H9 (cell line): ENCODE data around the gene MDH2. TPM values are rescaled to one million over a fixed set of nuclear protein-coding genes. Genes with fewer than 3 reads are reported as not detected.
"Not testable (repeated sequence)": the region's sequence is repeated elsewhere in the genome, so short reads cannot be mapped to it uniquely, and the experiment has no call there.

Experiments
- DNase-seq: peaks from one replicate; pipeline ENCODE4 v3.0.0-alpha.2; 2017
- H2AFZ ChIP-seq: one replicate; pipeline ENCODE4 v1.6.1; 2013; ENCODE audit warnings: mild to moderate bottlenecking, low read length, control low read depth, moderate library complexity
- H2AK5ac ChIP-seq: 2 replicates; pipeline ENCODE4 v1.6.1; 2013; ENCODE audit warnings: low read length, control low read depth, mixed read lengths; ENCODE audit not compliant: insufficient read length
- H2BK120ac ChIP-seq: one replicate; pipeline ENCODE4 v1.6.1; 2013; ENCODE audit warnings: low read depth, mild to moderate bottlenecking, low read length, control low read depth, inconsistent platforms; ENCODE audit not compliant: poor library complexity, severe bottlenecking
- H2BK12ac ChIP-seq: 2 replicates; pipeline ENCODE4 v1.6.1; 2013; ENCODE audit warnings: low read length, control low read depth, mixed read lengths, low read depth; ENCODE audit not compliant: insufficient read length
- H2BK15ac ChIP-seq: 2 replicates; pipeline ENCODE4 v1.6.1; 2013; ENCODE audit warnings: low read depth, low read length, control low read depth
- H2BK20ac ChIP-seq: one replicate; pipeline ENCODE4 v1.6.1; 2013; ENCODE audit warnings: low read depth, mild to moderate bottlenecking, low read length, control low read depth, inconsistent platforms; ENCODE audit not compliant: poor library complexity, severe bottlenecking
- H2BK5ac ChIP-seq: 2 replicates; pipeline ENCODE4 v1.6.1; 2013; ENCODE audit warnings: low read length, control low read depth, mixed read lengths; ENCODE audit not compliant: insufficient read length
- H3K14ac ChIP-seq: 2 replicates; pipeline ENCODE4 v1.6.1; 2013; ENCODE audit warnings: low read length, control low read depth; ENCODE audit not compliant: insufficient read depth
- H3K18ac ChIP-seq: 2 replicates; pipeline ENCODE4 v1.6.1; 2013; ENCODE audit warnings: low read depth, mild to moderate bottlenecking, mixed read lengths, low read length, control low read depth; ENCODE audit not compliant: insufficient read length
- H3K23ac ChIP-seq: 2 replicates; pipeline ENCODE4 v1.6.1; 2013; ENCODE audit warnings: low read length, control low read depth, mixed read lengths, low read depth; ENCODE audit not compliant: insufficient read length
- H3K23me2 ChIP-seq: 2 replicates; pipeline ENCODE4 v1.6.1; 2013; ENCODE audit warnings: low read depth, mild to moderate bottlenecking, mixed read lengths, low read length, control low read depth; ENCODE audit not compliant: insufficient read length, poor library complexity, severe bottlenecking
- H3K27ac ChIP-seq: 2 replicates; pipeline ENCODE4 v1.5.1; 2013; ENCODE audit warnings: low read length, control low read depth, mixed read lengths, low read depth; ENCODE audit not compliant: insufficient read length
- H3K27me3 ChIP-seq: 2 replicates; pipeline ENCODE4 v1.6.1; 2013; ENCODE audit warnings: low read length, control low read depth, inconsistent platforms; ENCODE audit not compliant: insufficient read depth
- H3K4ac ChIP-seq: 2 replicates; pipeline ENCODE4 v1.6.1; 2013; ENCODE audit warnings: low read depth, mild to moderate bottlenecking, control low read depth, inconsistent platforms, low read length, moderate library complexity
- H3K4me1 ChIP-seq: 2 replicates; pipeline ENCODE4 v1.6.1; 2013; ENCODE audit warnings: low read length, control low read depth, inconsistent platforms; ENCODE audit not compliant: insufficient read depth
- H3K4me2 ChIP-seq: 2 replicates; pipeline ENCODE4 v1.6.1; 2013; ENCODE audit warnings: low read length, control low read depth, mixed read lengths; ENCODE audit not compliant: insufficient read length, insufficient read depth
- H3K56ac ChIP-seq: 2 replicates; pipeline ENCODE4 v1.6.1; 2013; ENCODE audit warnings: low read depth, mild to moderate bottlenecking, mixed read lengths, low read length, control low read depth; ENCODE audit not compliant: insufficient read length
- H3K79me1 ChIP-seq: 2 replicates; pipeline ENCODE4 v1.6.1; 2013; ENCODE audit warnings: low read depth, mild to moderate bottlenecking, moderate library complexity, low read length, control low read depth, inconsistent platforms; ENCODE audit not compliant: insufficient read depth, poor library complexity, severe bottlenecking
- H3K79me2 ChIP-seq: 2 replicates; pipeline ENCODE4 v1.6.1; 2013; ENCODE audit warnings: low read length, control low read depth, inconsistent platforms; ENCODE audit not compliant: insufficient read depth
- H3K9ac ChIP-seq: 2 replicates; pipeline ENCODE4 v1.6.1; 2013; ENCODE audit warnings: low read length, control low read depth, mixed read lengths; ENCODE audit not compliant: insufficient read length; ENCODE audit errors: extremely low read depth
- H3K9me3 ChIP-seq: one replicate; pipeline ENCODE4 v1.6.1; 2013; ENCODE audit warnings: low read depth, low read length, inconsistent platforms; ENCODE audit not compliant: control insufficient read depth
- H3T11ph ChIP-seq: one replicate; pipeline ENCODE4 v1.6.1; 2013; ENCODE audit warnings: mild to moderate bottlenecking, low read length, control low read depth, inconsistent platforms
- H4K20me1 ChIP-seq: one replicate; pipeline ENCODE4 v1.6.1; 2013; ENCODE audit not compliant: control insufficient read depth, insufficient read length, insufficient read depth
- H4K5ac ChIP-seq: 2 replicates; pipeline ENCODE4 v1.6.1; 2013; ENCODE audit warnings: low read depth, mild to moderate bottlenecking, mixed read lengths, low read length, control low read depth; ENCODE audit not compliant: insufficient read length
- H4K8ac ChIP-seq: replicated peaks from 2 replicates; pipeline ENCODE4 v1.6.1; 2013; ENCODE audit warnings: low read length, control low read depth, mixed read lengths, low read depth; ENCODE audit not compliant: insufficient read length
- H4K91ac ChIP-seq: 2 replicates; pipeline ENCODE4 v1.6.1; 2013; ENCODE audit warnings: low read depth, mild to moderate bottlenecking, moderate library complexity, mixed read lengths, low read length, control low read depth; ENCODE audit not compliant: insufficient read length
- H3K27ac Mint-ChIP-seq, 3 experiments: 2 replicates in 2 of 3; 3 replicates in 1 of 3; pipeline ENCODE4 v1.8.0; 2020 to 2021; ENCODE audit warnings: mixed read lengths in 3 of 3, mild to moderate bottlenecking in 1 of 3, moderate library complexity in 1 of 3
- H3K27me3 Mint-ChIP-seq: 2 replicates; pipeline ENCODE4 v1.8.0; 2021; ENCODE audit warnings: low read depth, mild to moderate bottlenecking, moderate library complexity, mixed read lengths
- H3K36me3 Mint-ChIP-seq, 3 experiments: 2 replicates in 2 of 3; 3 replicates in 1 of 3; pipeline ENCODE4 v1.8.0; 2020 to 2021; ENCODE audit warnings: low read depth in 3 of 3, mixed read lengths in 3 of 3; ENCODE audit not compliant: insufficient read depth in 1 of 3
- H3K4me1 Mint-ChIP-seq, 2 experiments: 2 replicates each; pipeline ENCODE4 v1.8.0; 2020; ENCODE audit warnings: mixed read lengths in 2 of 2
- H3K4me3 Mint-ChIP-seq, 2 experiments: 2 replicates in 1 of 2; 3 replicates in 1 of 2; pipeline ENCODE4 v1.8.0; 2020 to 2021; ENCODE audit warnings: mild to moderate bottlenecking in 2 of 2, mixed read lengths in 2 of 2, moderate library complexity in 1 of 2
- H3K9me3 Mint-ChIP-seq, 2 experiments: 2 replicates in 1 of 2; 3 replicates in 1 of 2; pipeline ENCODE4 v1.8.0; 2020; ENCODE audit warnings: mild to moderate bottlenecking in 2 of 2, mixed read lengths in 2 of 2, moderate library complexity in 1 of 2
- CTCF ChIP-seq: fragments of 200-600 bp; sonication (generic); conservative IDR thresholded peaks from 3 replicates; pipeline ENCODE4 v1.8.0; 2021; ENCODE audit warnings: antibody characterized with exemption, mild to moderate bottlenecking
- WGBS: extraction: QIAGEN DNeasy Blood & Tissue Kit; methylation state at CpG from one replicate; pipeline ENCODE4 v1.1.7; 2013; ENCODE audit warnings: missing lambda C conversion rate, low lambda C conversion rate, mixed read lengths; ENCODE audit not compliant: insufficient read length; ENCODE audit errors: extremely low coverage; 5-methylcytosine and 5-hydroxymethylcytosine counted together
- total RNA-seq: library from RNA; stranded (reverse); gene quantifications from 2 replicates; pipeline ENCODE4 v1.2.1, GENCODE V29; 2021

Gene MDH2
- total RNA-seq, 1 experiment from 2014 or later: 260 TPM

- no CpG with 5 or more reads among the region's 11 CpGs for WGBS
- Histone ChIP-seq H3K4ac (no peak overlapping the region), H2BK20ac (no peak overlapping the region), H3K27ac (no peak overlapping the region), H4K91ac (no peak overlapping the region), H3K79me2 (peaks cover 5% of the 10 kb centered on the region; the same call in 1 of the 2 replicates), H3K9me3 (no peaks in the 10 kb centered on the region), H4K5ac (no peak overlapping the region), H3K27me3 (no peaks in the 10 kb centered on the region), H4K20me1 (no peaks in the 10 kb centered on the region), H3T11ph (no peak overlapping the region), H2AFZ (no peak overlapping the region), H2BK15ac (no peak overlapping the region), H3K23ac (no peak overlapping the region), H3K9ac (no peak overlapping the region), H2BK120ac (no peak overlapping the region), H4K8ac (no peak overlapping the region), H2BK12ac (no peak overlapping the region), H3K23me2 (no peaks in the 10 kb centered on the region), H2AK5ac (no peak overlapping the region), H3K4me2 (no peak overlapping the region), H3K14ac (no peak overlapping the region), H3K56ac (no peak overlapping the region), H3K18ac (no peak overlapping the region), H2BK5ac (no peak overlapping the region), H3K79me1 (peaks cover 5% of the 10 kb centered on the region), H3K4me1 (no peaks in the 10 kb centered on the region)
- Mint-ChIP-seq H3K4me1 (peaks cover 0 to 5% of the 10 kb centered on the region in 2 experiments; a peak in 2 of 4 replicates), H3K36me3 (peaks cover 48 to 71% (median 69%) of the 10 kb centered on the region in 3 experiments; a peak in 6 of 7 replicates), H3K4me3 (no peak overlapping the region), H3K27ac (no peak overlapping the region), H3K27me3 (no peaks in the 10 kb centered on the region), H3K9me3 (no peaks in the 10 kb centered on the region)
- no peak for TF ChIP-seq CTCF
- no peak for DNase-seq
Observed at GRCh38 chr7:76057813-76058145, 9.9 kb downstream of the MDH2 start.

- not testable (repeated sequence) for H3K4me1 ChIP-seq, H3K23me2 ChIP-seq, H3K27ac Mint-ChIP-seq, H4K91ac ChIP-seq, H3K18ac ChIP-seq, H3K27me3 ChIP-seq, H2AK5ac ChIP-seq, H2BK15ac ChIP-seq, H2BK120ac ChIP-seq, DNase-seq, H3K23ac ChIP-seq, H3K4me2 ChIP-seq, H2BK12ac ChIP-seq, H3K9me3 ChIP-seq, H3K27me3 Mint-ChIP-seq, H2BK5ac ChIP-seq, H3K27ac ChIP-seq, H3K56ac ChIP-seq, H3K14ac ChIP-seq, H3K79me2 ChIP-seq, H3K4me3 Mint-ChIP-seq, H3K79me1 ChIP-seq, H2AFZ ChIP-seq, H3K9me3 Mint-ChIP-seq, H3K9ac ChIP-seq, H4K20me1 ChIP-seq, H3K4me1 Mint-ChIP-seq, H3T11ph ChIP-seq, H4K8ac ChIP-seq, H2BK20ac ChIP-seq, H3K4ac ChIP-seq, H4K5ac ChIP-seq
- WGBS: no CpG with 5 or more reads among the region's 7 CpGs
- H3K36me3 Mint-ChIP-seq: peaks cover 57 to 76% (median 74%) of the 10 kb centered on the region in 3 experiments; a peak in 6 of 7 replicates
Observed at GRCh38 chr7:76058745-76059144, 10.8 kb downstream of the MDH2 start.
